GM19468 (cell line): ENCODE measurements around the gene FBRSL1.
"Not testable (repeated sequence)": the region's sequence is repeated elsewhere in the genome, so short reads cannot be mapped to it uniquely, and the experiment has no call there.

ENCODE experiments used
- ATAC-seq: cut with Tn5 transposase; IDR thresholded peaks from one replicate; pipeline ENCODE4 v1.9.1; 2021; ENCODE audit warnings: mild to moderate bottlenecking, moderate library complexity, moderate number of reproducible peaks; ENCODE audit not compliant: unreplicated experiment; ENCODE audit errors: extremely low read depth

Gene FBRSL1

DNA sequence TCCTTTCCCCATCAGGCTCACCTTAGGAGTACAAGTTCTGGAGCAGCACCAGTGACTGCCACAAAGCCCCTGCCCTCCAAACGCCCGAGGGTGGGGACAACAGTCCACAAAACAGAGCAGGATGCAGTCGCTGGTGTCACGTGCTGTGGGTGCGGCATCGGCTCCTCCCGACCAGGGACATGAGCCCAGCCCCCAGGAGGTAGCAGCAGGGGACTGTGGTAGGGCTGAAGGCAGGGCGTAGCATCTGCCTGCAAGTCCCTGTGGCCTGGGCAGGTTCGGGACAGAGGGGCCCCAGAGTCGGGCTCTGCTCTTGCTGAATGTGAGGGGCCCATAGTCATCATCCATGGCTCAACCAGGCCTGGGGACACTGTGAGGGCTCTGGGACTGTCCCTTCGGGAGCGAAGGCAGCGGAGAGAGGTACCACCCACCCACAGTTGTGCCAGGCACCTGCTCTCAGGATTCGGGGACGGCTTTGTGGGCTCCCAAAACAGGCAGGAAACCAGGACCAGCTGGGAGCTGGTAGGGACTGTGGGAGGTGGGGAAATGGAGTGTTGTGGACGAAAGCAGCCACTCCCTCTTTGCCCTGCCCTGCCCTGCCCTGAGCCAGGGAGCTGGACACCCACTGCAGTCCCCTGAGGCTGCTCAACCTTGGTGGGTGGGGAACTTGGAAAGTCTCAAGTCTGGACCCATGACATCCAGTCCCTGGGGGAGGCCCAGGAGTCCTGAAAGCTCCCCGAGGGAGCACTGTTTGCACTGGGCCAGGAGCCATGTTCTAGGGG, 30.7 kb downstream of the FBRSL1 start:
- ATAC-seq: no peak

DNA sequence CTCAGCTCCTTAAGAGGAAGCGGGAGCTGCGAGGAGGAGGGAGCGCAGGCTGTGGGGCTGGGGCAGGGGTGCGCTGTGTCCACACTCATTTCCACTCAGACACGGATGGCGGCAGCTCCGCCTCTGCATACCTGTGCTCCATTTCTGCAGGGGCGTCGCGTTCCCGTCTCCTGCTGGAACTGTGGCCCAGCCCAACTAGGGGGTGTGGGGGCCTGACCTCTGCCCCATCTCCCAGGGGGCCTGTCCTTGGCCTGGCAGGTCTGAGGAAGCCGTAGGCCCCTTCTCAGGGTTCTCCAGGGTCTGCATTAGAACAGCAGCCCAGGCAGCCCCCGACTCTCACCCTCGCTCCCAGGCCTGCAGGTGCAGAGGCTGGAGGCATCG, 31.2 kb downstream of the FBRSL1 start:
- no peak for ATAC-seq

DNA sequence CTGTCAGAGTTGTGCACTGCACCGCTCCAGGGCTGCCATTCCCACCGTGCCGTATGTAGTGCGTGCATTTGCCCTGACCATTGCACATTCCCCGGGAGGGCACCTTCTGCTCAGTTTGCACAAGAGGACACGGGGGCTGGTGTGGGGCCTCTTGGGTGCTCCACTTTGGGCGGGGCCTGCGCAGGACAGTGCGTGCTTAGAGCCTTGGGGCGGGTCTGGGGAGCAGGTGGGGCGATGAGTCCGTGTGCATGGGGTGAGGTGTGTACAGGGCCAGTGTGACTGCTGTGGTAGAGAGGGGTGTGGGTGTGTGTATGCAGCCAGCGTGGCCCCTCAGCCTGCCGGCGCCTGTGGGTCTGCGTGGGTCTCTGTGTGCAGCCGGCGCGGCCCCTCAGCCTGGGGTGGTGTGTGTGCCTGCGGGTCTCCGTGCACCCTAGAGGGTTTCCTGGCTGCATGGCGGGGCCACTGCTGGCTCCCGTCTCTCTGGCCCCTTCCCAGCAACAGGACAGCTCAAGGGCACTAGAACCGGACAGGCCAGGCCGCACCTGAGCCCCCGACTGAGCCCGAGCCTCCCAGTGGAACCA, 31.9 kb downstream of the FBRSL1 start:
- no peak for ATAC-seq

DNA sequence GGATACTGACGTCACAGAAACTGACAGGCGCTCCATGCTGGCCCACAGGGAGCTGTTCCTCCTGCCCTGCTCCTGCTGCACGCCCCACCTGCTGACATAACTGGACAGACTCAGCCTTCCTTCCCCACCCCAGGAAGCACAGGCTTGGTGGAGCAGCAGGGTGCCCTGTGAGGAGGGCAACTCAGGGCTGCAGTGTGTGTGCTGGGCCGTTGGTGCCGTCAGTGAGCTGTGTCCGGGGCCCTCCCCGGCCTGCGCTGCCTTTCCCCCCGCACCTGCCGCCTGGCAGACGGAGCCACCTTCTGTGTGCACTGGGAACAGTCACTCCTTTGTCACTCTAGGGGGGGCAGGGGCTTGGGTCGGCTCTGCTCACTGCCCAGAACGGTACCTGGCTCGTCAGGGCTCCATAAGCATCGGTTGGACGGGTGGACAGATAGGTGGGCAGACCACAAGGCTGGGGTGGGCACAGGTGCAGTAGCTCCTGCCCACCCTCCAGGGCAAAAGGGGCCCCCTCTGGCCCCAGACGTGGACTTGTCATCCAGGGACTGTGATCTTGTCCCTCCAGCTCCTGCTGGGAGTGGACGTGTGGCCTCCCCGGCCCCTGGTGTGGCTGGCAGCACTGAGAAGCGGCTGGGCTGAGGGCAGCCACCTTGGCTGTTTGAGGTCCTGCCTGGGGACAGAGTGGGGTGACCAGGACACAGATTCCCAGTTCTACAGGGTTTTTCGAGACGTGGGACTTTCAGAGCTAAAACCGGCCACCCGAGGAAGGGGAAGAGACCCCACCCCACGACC, 32.8 kb downstream of the FBRSL1 start:
- no peak for ATAC-seq

DNA sequence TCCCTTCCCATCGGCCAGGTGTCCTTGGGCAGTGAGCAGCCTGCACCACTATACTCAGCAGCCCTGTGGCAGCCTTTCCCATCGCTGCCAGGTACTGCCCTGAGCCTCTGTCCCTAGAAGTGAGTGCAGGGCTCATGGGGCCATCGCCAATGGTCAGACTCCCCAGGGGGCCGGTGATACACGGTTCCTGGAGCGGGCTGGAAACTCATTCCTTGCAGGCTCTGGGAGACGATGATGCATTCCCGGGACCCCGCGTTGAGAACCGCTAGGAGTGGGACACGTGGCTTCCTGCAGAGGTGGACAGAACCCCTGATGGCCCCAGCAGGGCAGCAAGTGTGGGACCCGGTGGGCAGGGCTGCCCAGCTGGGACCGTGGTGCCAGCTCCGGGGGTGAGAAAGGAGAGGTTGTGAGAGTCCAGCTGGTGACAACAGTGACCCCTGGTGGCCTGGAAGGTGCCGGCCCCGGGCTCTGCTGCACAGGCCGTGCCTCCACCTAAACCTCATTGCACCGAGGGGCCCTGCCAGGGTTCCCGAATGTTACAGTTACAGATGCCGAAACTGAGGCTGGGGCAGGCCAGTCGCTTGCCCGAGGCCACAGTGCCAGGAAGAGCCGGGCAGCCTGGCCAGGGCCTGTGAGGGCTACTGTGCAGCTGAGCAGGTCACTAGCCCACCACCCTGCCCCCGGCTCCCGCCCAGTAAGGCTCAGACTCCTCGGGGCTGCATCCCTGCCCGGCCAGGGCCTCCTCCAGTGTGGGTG, 33.8 kb downstream of the FBRSL1 start:
- no peak for ATAC-seq

DNA sequence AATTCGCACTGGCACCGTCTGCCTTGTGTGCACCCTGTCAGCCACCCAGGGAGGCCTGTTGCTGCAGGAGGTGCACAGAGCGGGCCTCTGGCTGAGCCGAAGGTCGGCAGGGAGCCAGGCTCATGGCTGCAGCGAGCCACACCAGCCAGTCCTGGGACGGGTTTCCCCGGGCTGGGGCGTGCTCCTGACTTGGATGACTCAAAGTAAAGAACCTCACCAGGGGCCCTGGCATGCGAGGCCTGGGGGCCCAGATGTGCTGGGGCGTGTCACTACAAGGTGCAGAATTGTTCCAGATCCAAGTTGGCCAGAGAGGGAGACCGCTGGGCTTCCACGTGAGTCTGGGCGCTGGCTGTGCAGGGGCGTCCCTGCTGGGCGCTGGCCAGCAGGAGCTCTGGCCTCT, 34.5 kb downstream of the FBRSL1 start:
- no peak for ATAC-seq

DNA sequence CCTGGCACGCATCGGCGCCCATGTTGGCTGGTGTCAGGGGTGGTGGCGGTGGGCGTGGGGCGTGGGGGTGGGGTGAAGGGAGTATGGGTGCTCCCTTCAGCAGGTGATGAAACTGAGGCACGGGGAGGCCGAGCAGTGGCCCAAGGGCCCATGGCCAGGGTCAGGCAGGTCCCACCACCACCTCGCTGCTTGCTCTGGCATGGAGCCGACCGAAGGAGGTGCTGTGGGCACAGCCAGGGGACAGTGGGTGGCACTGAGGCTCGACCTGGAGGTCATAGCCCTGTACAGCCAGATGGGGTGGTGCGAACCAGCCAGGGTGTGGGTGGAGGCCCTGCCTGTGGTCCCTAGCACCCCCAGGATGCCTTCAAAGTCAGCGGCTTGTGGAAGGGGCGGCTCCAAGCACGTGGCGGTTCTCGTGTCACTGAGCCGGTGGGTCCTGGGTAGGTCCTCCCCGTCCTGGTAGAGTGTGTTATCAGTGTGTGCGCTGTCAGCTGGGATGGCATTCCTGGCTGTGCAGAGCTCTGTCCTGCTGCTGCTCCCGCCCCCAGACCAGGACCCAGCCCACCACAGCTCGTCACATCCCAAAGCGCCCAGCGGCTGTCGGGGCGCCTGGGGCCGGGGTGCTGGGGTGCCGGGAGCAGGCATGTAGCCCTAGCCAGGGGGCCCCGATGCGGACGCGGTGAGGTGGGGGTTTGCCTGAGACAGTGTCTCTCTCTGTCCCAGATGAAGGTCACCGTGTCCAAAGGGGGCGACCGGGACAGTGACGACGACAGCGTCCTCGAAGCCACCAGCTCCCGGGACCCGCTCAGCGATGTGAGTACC, 35.3 kb downstream of the FBRSL1 start:
- ATAC-seq: no peak

DNA sequence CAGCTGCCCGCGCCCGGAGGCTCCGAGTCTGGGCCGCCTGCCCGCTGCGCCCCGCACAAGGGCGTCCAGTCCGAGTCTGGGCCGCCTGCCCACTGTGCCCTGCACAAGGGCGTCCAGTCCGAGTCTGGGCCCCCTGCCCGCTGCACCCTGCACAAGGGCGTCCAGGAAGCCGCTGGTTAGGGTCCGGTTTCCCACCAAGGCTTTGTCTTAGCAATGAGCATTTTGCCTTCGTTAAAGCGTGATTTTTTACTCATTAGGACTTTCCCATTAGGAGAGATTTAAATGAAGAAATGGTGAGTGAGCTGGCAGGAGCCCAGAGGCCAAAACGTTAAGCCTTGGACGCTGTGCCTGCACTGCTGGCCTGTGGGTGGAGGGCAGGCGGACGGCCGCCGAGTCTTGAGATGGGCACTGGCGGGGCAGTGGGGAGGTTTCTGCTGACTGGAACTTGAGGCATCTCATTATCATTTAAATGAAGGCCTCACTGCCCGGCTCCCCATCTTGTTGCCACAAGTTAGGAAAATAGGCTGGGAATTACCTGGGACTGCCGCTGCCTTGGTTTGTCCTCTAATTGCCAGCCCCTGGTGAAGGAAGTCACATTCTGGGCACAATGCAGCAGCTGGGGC, 36.0 kb downstream of the FBRSL1 start:
- no peak for ATAC-seq

DNA sequence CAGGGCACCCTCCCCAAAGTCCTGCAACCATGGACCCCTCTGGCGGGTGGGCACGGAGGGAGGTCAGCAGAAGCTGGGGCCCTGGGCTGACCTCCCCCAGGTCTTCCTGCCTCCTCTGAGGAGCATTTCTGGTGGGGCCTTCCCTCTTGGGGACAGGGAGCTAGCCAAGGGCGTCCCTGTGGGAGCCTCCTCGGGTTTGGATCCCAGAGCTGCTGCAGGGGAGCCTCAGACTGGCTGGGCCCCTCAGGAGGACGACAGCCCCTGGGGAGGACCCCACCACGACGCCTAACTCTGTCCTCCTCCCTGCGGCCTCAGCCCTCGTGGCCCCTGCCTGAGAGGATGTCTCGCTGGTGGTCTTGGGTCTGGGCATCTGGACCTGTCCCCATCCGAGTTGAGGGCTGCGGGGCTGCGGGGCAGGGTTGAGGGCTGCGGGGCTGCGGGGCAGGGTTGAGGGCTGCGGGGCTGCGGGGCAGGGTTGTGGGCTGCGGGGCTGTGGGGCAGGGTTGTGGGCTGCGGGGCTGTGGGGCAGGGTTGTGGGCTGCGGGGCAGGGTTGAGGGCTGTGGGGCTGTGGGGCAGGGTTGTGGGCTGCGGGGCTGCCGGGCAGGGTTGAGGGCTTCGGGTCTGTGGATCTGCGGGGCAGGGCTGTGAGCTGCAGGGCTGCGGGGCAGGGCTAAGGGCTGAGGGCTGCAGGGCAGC, 37.4 kb downstream of the FBRSL1 start:
- ATAC-seq: no peak

DNA sequence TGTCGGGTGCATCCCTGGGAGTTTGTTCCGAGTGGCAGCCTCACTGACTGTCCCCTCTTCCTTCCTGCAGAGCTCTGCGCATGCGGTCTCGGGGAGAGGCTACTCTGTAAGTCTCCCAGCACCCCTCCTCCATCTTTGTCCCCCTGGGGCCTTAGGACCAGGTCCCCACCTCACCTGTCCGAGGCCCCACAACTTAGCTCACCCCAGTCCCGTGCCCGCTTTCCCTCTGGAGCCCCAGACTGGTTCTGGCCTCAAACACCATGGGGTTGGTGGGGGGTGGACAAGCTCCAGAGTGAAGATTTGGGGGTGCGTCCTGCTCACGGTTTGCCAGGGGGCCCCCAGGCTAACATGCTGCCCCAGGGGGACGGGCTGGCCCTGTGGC, 37.9 kb downstream of the FBRSL1 start:
- no peak for ATAC-seq

DNA sequence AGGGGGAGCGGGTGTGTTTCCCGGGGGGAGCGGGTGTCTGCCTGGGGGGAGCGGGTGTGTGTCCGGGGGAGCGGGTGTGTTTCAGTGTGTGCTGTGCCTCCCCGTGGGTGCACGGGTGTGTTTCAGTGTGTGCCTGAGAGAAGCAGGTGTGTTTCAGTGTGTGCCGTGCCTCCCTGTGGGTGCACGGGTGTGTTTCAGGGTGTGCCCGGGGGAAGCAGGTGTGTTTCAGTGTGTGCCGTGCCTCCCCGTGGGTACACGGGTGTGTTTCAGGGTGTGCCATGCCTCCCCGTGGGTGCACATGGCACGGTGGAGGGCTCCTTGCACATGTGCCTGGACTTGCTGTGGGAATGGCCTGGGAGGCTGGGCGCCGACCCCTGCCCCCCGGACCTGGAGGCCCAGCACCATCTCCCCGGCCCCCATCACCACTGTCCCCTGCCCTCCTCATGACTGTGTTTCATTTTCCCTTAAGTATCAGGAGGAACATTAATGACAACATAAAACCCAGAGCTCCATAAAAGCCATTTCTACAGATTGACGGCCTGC, 38.7 kb downstream of the FBRSL1 start:
- ATAC-seq: no peak

DNA sequence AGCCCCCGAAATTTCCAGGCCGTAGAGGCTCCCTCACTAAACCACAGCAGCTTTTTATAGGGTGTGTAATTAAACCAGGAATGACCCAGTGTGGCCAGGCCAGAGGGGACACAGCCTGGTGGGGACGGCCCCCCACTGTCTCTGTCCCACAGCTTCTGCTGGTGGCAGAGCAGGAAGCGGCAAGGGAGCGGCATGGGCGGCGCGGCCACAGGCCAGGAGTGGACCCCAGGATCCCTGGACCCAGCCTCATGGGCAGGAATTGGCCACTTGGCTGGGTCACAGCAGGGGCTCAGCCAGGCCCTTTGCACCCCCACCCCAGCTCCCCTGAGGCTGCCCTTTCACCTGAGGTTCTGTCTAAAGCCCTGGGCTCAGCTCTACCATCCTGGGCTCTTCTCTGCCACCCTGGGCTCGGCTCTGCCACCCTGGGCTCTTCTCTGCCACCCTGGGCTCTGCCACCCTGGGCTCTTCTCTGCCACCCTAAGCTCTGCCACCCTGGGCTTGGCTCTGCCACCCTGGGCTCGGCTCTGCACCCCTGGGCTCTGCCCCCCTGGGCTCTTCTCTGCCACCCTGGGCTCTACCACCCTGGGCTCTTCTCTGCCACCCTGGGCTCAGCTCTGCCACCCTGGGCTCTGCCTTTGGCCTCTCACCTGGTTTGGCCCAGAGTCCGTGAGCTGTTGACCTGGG, 39.3 kb downstream of the FBRSL1 start:
- ATAC-seq: no peak

DNA sequence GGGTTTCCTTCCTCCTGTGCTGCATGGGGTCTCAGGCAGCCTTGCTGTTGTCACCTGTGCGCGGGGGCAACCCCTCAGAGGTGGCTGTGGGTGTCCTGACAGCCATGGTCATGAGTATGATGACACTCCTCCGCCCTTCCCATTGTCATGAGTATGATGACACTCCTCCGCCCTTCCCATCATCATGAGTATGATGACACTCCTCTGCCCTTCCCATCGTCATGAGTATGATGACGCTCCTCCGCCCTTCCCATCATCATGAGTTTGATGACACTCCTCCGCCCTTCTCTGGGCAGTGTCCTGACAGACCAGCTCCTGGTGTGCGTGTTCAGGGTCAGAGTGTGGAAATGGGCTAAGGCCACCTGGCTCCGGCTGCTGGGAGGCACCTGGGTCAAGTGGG, 40.0 kb downstream of the FBRSL1 start:
- no peak for ATAC-seq

DNA sequence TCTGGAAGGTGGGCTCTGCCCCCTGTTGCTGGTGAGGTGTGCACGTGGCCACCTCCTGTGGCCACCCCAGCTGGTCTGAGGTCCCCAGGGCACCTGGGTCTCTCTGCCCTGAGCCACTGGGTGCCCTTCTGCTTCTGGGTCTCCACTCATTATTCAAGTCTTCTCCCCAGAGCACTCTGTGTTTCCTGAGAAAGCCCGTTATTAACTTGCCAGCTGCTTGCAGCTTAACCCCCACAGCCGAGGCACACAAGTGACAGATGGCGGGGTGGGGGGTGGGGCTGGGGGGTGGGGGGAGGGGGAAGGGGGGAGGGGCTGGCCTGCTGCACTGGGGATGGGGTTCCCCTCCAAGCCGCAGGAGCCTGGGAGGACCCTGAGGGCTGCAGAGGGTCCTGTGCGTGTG, 40.5 kb downstream of the FBRSL1 start:
- ATAC-seq: no peak

DNA sequence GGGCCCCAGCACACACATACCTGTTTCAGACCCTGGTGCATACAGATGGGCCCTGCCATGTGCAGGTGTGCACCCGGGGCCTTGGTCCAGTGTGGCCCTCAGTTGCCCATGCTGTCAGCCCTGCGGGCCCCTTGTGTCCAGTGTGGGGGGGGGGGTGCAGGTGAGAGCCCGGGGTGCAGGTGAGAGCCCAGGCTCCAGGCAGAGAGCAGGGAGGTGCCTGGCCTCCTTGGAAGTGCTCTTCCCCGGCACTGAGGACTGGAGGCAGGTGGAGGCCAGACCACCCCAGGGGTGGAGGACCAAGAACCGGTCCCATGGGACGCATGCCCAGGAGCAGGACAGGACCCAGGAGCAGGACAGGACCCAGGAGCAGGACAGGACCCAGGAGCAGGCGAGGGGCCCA, 40.9 kb downstream of the FBRSL1 start:
- ATAC-seq: no peak

DNA sequence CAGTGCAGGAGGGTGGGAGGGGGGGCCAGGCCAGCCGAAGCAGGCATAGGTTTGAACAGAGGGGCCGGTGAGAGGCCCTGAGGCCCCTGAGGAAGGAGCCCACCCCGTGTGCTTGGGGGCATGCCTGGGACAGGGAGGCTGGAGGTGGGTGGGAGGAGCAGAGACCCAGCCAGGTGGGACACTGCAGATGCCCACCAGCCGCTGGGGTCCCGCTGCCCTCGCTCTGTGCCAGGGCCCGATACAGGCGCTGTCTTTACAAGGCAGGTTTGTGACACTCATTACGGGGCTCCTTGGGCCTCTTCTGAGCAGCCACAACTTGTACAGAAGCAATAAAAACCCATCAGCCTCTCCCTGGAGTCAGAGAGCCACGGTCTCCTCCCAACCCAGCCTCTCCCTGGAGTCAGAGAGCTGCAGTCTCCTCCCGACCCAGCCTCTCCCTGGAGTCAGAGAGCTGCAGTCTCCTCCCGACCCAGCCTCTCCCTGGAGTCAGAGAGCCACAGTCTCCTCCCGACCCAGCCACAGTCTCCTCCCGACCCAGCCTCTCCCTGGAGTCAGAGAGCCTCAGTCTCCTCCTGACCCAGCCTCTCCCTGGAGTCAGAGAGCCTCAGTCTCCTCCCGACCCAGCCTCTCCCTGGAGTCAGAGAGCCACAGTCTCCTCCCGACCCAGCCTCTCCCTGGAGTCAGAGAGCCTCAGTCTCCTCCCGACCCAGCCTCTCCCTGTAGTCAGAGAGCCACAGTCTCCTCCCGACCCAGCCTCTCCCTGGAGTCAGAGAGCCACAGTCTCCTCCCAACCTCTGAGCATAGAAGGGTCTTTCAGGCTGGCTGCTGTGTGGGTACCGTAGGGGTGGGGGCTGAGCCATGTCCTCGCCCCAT, 43.0 kb downstream of the FBRSL1 start:
- not testable (repeated sequence) for ATAC-seq

DNA sequence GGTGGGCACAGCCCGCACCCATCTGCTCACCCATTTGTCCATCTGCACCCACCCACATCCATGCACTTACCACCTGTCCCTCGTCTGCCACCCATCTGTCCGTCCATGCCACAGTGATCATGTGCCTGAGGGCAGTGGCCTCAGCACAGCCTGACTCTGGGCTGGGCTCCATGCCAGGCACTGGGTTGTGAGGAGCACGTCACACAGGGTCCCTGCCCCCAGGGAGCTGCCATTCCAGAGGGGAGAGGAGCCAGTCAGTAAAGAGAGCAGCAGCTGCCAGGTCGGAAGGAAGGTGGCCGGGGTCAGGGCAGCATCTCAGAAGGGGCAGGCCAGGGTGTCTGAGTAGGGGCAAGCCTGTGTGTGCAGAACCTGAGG, 43.6 kb downstream of the FBRSL1 start:
- ATAC-seq: no peak
